OCI-LY3 (cell line): ENCODE results near the gene MGAT4C.

Experiments used
- H2AFZ ChIP-seq: fragments of 200-600, 300-600 bp; shearing (Covaris generic); 2 replicates; pipeline ENCODE4 v1.6.0; 2014; ENCODE audit warnings: antibody characterized with exemption, low read depth, low read length
- H3K27ac ChIP-seq: fragments of 200-600, 300-600 bp; sonication (generic); 2 replicates; pipeline ENCODE4 v1.5.1; 2014; ENCODE audit warnings: mild to moderate bottlenecking, low read length, moderate library complexity, mixed read lengths
- H3K27me3 ChIP-seq: fragments of 200-600, 300-600 bp; sonication (generic); 2 replicates; pipeline ENCODE4 v1.6.1; 2014; ENCODE audit warnings: low read depth, low read length, mixed read lengths
- H3K36me3 ChIP-seq: fragments of 200-600, 300-600 bp; sonication (generic); replicated peaks from 2 replicates; pipeline ENCODE3; 2014; ENCODE audit warnings: low read depth, low read length, mixed read lengths
- H3K4me1 ChIP-seq: fragments of 300-600, 200-600 bp; sonication (generic); 2 replicates; pipeline ENCODE4 v1.6.1; 2014; ENCODE audit warnings: low read length, mixed read lengths
- H3K4me2 ChIP-seq: fragments of 200-600, 300-600 bp; sonication (generic); 2 replicates; pipeline ENCODE4 v1.6.1; 2014; ENCODE audit warnings: low read length, mixed read lengths
- H3K4me3 ChIP-seq: fragments of 300-600, 200-600 bp; sonication (generic); 2 replicates; pipeline ENCODE4 v1.5.1; 2014; ENCODE audit warnings: antibody characterized with exemption, mild to moderate bottlenecking, low read length, moderate library complexity
- H3K79me2 ChIP-seq: fragments of 300-600, 200-600 bp; shearing (Covaris generic); 2 replicates; pipeline ENCODE4 v1.6.1; 2014; ENCODE audit warnings: mild to moderate bottlenecking, low read length, mixed read lengths
- H3K9ac ChIP-seq: fragments of 300-600, 200-600 bp; shearing (Covaris generic); 2 replicates; pipeline ENCODE4 v1.6.0; 2014; ENCODE audit warnings: mild to moderate bottlenecking, low read length, moderate library complexity
- H3K9me3 ChIP-seq: fragments of 200-600, 300-600 bp; shearing (Covaris generic); 2 replicates; pipeline ENCODE4 v1.6.1; 2014; ENCODE audit warnings: low read length, mixed read lengths; ENCODE audit not compliant: insufficient read depth
- H4K20me1 ChIP-seq: fragments of 200-600, 300-600 bp; sonication (generic); 2 replicates; pipeline ENCODE4 v1.6.1; 2016; ENCODE audit warnings: low read length, mixed read lengths; ENCODE audit not compliant: insufficient read depth
- EZH2phosphoT487 ChIP-seq: fragments of 200-600 bp; shearing (Covaris generic); IDR thresholded peaks from 2 replicates; pipeline ENCODE4 v1.6.1; 2018; ENCODE audit warnings: antibody characterized with exemption, mixed run types, low read depth
- TF ChIP-seq, protein P1 (sequence below): fragments of 200-600, 300-600 bp; sonication (generic); IDR thresholded peaks from 2 replicates; pipeline ENCODE4 v1.5.1; 2014; ENCODE audit warnings: antibody characterized with exemption, low read length, low read depth

The MGAT4C gene

GRCh38 chr12:86170051-86170450, 86.1 kb downstream of the MGAT4C start:
- Histone ChIP-seq H2AFZ (no peak overlapping the region), H3K27ac (no peak overlapping the region)

DNA sequence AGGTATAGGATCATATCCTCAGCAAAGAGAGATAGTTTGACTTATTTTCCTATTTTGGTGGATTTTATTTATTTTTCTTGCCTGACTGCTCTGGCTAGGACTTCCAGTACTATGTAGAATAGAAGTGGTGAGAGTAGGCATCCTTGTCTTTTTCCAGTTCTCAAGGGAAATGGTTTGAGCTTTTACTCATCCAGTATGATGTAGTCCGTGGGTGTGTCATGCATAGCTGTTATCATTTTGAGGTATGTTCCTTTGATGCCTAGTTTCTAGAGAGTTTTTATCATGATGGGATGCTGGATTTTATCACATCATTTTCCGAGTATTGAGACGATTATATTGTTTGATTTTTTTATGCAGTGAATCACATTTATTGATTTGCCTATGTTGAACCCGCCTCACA, 97.2 kb downstream of the MGAT4C start:
- H3K4me2 ChIP-seq, result no peak overlapping the region
- H4K20me1 ChIP-seq, result no peaks in the 10 kb centered on the region
- no peak overlapping the region for H3K9ac ChIP-seq
- no peaks in the 10 kb centered on the region for H3K79me2 ChIP-seq
- TF ChIP-seq EZH2phosphoT487, result no peak
- TF ChIP-seq, protein P1, sequence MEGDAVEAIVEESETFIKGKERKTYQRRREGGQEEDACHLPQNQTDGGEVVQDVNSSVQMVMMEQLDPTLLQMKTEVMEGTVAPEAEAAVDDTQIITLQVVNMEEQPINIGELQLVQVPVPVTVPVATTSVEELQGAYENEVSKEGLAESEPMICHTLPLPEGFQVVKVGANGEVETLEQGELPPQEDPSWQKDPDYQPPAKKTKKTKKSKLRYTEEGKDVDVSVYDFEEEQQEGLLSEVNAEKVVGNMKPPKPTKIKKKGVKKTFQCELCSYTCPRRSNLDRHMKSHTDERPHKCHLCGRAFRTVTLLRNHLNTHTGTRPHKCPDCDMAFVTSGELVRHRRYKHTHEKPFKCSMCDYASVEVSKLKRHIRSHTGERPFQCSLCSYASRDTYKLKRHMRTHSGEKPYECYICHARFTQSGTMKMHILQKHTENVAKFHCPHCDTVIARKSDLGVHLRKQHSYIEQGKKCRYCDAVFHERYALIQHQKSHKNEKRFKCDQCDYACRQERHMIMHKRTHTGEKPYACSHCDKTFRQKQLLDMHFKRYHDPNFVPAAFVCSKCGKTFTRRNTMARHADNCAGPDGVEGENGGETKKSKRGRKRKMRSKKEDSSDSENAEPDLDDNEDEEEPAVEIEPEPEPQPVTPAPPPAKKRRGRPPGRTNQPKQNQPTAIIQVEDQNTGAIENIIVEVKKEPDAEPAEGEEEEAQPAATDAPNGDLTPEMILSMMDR, result no peak
- H3K9me3 ChIP-seq, result no peaks in the 10 kb centered on the region
- H3K27ac ChIP-seq, result no peak overlapping the region
- no peak overlapping the region for H3K4me3 ChIP-seq
- H3K36me3 ChIP-seq, result no peaks in the 10 kb centered on the region
- H2AFZ ChIP-seq, result no peak overlapping the region
- no peaks in the 10 kb centered on the region for H3K4me1 ChIP-seq
- no peaks in the 10 kb centered on the region for H3K27me3 ChIP-seq

More at GRCh38 chr12:86170051-86170450, 86.1 kb downstream of the MGAT4C start:
- Histone ChIP-seq H3K27me3 (no peaks in the 10 kb centered on the region), H3K36me3 (no peaks in the 10 kb centered on the region), H3K9me3 (no peaks in the 10 kb centered on the region), H3K4me2 (no peak overlapping the region), H3K79me2 (no peaks in the 10 kb centered on the region), H3K4me1 (no peaks in the 10 kb centered on the region), H3K9ac (no peak overlapping the region), H3K4me3 (no peak overlapping the region), H4K20me1 (no peaks in the 10 kb centered on the region)
- TF ChIP-seq EZH2phosphoT487, result no peak
- TF ChIP-seq, protein P1, result no peak

DNA sequence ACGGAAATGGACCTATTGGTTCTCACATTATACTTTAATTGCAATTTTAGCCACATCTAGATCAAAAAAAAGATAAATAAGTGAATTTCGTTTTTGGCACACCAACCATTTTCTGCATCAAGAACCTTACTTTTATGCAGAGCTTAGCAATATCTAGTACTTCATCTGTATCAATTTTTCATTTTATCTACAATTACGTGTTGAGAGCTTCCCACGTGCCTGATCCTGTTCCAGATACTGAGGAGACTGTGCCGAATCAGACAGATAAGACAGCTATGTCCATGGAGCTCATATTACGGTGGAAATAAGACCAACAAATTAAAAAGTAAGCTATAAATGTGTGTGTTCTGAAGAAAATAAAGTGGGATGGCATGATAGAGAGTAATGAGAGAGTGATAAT, 101.6 kb downstream of the MGAT4C start:
- Histone ChIP-seq H3K79me2 (no peaks in the 10 kb centered on the region), H3K36me3 (no peaks in the 10 kb centered on the region), H3K27ac (no peak overlapping the region), H3K27me3 (no peaks in the 10 kb centered on the region), H4K20me1 (no peaks in the 10 kb centered on the region), H2AFZ (no peak overlapping the region), H3K4me1 (peaks cover 10% of the 10 kb centered on the region), H3K9ac (no peak overlapping the region), H3K4me3 (no peak overlapping the region), H3K9me3 (no peaks in the 10 kb centered on the region), H3K4me2 (no peak overlapping the region)
- TF ChIP-seq EZH2phosphoT487, result no peak
- TF ChIP-seq, protein P1, result no peak

DNA sequence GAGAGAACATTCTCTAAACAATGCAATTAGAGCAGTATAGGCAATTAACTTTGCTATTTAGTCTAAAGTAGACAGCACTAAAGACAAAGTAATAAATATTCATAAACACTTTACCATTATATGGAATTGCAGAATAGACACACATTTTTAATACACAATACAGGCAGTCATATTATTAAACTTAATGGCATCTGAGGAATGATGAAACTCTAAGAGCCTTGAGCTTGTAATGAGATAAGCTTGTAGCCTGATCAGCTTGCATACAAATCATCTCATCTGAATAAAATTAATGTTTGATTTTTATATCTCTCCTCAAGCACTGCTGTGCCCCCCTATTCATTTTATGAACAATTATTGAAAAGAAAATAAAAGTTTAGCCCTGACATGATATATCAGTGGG, 107.6 kb downstream of the MGAT4C start:
- H3K9me3 ChIP-seq, result no peaks in the 10 kb centered on the region
- no peaks in the 10 kb centered on the region for H3K79me2 ChIP-seq
- H3K9ac ChIP-seq, result no peak overlapping the region
- no peak overlapping the region for H3K4me2 ChIP-seq
- no peaks in the 10 kb centered on the region for H3K36me3 ChIP-seq
- no peak overlapping the region for H3K4me3 ChIP-seq
- H3K27ac ChIP-seq, result no peak overlapping the region
- H3K4me1 ChIP-seq, result peaks cover 10% of the 10 kb centered on the region
- no peaks in the 10 kb centered on the region for H4K20me1 ChIP-seq
- H3K27me3 ChIP-seq, result no peaks in the 10 kb centered on the region
- H2AFZ ChIP-seq, result no peak overlapping the region
- no peak for TF ChIP-seq EZH2phosphoT487
- TF ChIP-seq, protein P1, result no peak
